ENCODE data around the gene TCL1B.

Gene TCL1B

GRCh38 chr14:95739356-95739755 lies 53.1 kb downstream of the TCL1B start:
- no peak overlapping the region for H3K4me3 ChIP-seq (ENCODE audit: low read depth, low read length)
- TF ChIP-seq CTCF (IDR thresholded peaks at IDR 0.05; ENCODE audit: low read depth, low read length): no peak
- no peak for DNase-seq (ENCODE audit: low read depth, low spot score)
- in situ Hi-C loops (cut with HindIII; ENCODE audit: low sequenced_read_pairs): no loop called here

GRCh38 chr14:95741038-95741490 lies 54.8 kb downstream of the TCL1B start:
- DNase-seq (ENCODE audit: low read depth, low spot score): no peak
- no peak overlapping the region for H3K4me3 ChIP-seq (ENCODE audit: low read depth, low read length)

GRCh38 chr14:95741781-95742180 lies 55.6 kb downstream of the TCL1B start:
- H3K4me3 ChIP-seq (ENCODE audit: low read depth, low read length): no peak overlapping the region
- in situ Hi-C loops (cut with HindIII; ENCODE audit: low sequenced_read_pairs): no loop called here
- TF ChIP-seq CTCF (IDR thresholded peaks at IDR 0.05; ENCODE audit: low read depth, low read length): no peak
- no peak for DNase-seq (ENCODE audit: low read depth, low spot score)

More at GRCh38 chr14:95741038-95741490, 54.8 kb downstream of the TCL1B start:
- in situ Hi-C loops (cut with HindIII; ENCODE audit: low sequenced_read_pairs): no loop called here
- no peak for TF ChIP-seq CTCF (IDR thresholded peaks at IDR 0.05; ENCODE audit: low read depth, low read length)
